Ishikawa (cell line): ENCODE results near the gene DENND1A.

Source experiments
- CEBPB ChIP-seq: IDR thresholded peaks from 2 replicates; pipeline ENCODE4 v1.6.1; 2012
- NFIC ChIP-seq: IDR thresholded peaks from 2 replicates; pipeline ENCODE4 v1.6.1; 2012
- REST ChIP-seq: IDR thresholded peaks from 2 replicates; pipeline ENCODE4 v1.6.1; 2012; ENCODE audit warnings: low read depth, mild to moderate bottlenecking

- TF ChIP-seq REST, result no peak
- TF ChIP-seq NFIC, result no peak
- TF ChIP-seq CEBPB, result no peak
These were observed 34.8 kb upstream of the DENND1A start for GRCh38 chr9:123964761-123965160.
